HepG2 (cell line): ENCODE measurements around the gene SEMA5B. TPM values are rescaled to one million over a fixed set of nuclear protein-coding genes. Genes with fewer than 3 reads are reported as not detected.

Source experiments
- ATF7 ChIP-seq, 2 experiments: fragments of 450-650 bp in 1 of 2; sonication (generic) in 1 of 2; formaldehyde crosslinking in 1 of 2; IDR thresholded peaks; 2 replicates each; pipeline versions ENCODE4 v1.4.0 to v1.6.1; 2016 to 2020; ENCODE audit warnings: antibody characterized with exemption in 1 of 2, mild to moderate bottlenecking in 1 of 2, missing genetic modification reagents in 1 of 2
- SKI ChIP-seq: fragments of 450-650 bp; IDR thresholded peaks from one replicate; pipeline ENCODE4 v1.6.1; 2018; ENCODE audit warnings: mild to moderate bottlenecking; ENCODE audit not compliant: partially characterized antibody
- XRCC5 ChIP-seq: fragments of 200-400 bp; formaldehyde crosslinking; optimal IDR thresholded peaks from 2 replicates; pipeline ENCODE3; 2017; ENCODE audit warnings: mild to moderate bottlenecking, low read length
- ZNF776 ChIP-seq: sonication (generic); formaldehyde crosslinking; IDR thresholded peaks from 2 replicates; pipeline ENCODE4 v1.4.0; 2020; ENCODE audit warnings: mild to moderate bottlenecking, missing genetic modification reagents
- polyA plus RNA-seq, 8 experiments: library from polyadenylated mRNA; depleted of rRNA in 3 of 8; stranded (reverse) in 7 of 8; unstranded in 1 of 8; fragments of >200 nt; fragmentation: Illumina TruSeq in 4 of 8; extraction: Trizol in 4 of 8; gene quantifications; 2 replicates each; pipeline versions ENCODE4 v1.2.1 to v1.2.3, GENCODE V29; 2011 to 2016; ENCODE audit warnings: low read depth in 4 of 8, missing spikeins in 1 of 8, mixed read lengths in 1 of 8; ENCODE audit not compliant: insufficient read depth in 1 of 8
- total RNA-seq, 5 experiments: library from RNA; depleted of rRNA; stranded (reverse); fragments of >200 nt; fragmentation: Illumina TruSeq; extraction: Trizol; gene quantifications; 2 replicates each; pipeline ENCODE4 v1.2.3, GENCODE V29; 2016; ENCODE audit warnings: low read depth in 1 of 5
- TF ChIP-seq, protein P1 (sequence below), 2 experiments: fragments of 450-650 bp in 1 of 2; sonication (generic) in 1 of 2; formaldehyde crosslinking in 1 of 2; IDR thresholded peaks; 2 replicates each; pipeline versions ENCODE4 v1.6.1 to v1.8.0; 2016 to 2022; ENCODE audit warnings: antibody characterized with exemption in 1 of 2, mild to moderate bottlenecking in 1 of 2, missing genetic modification reagents in 1 of 2
- TF ChIP-seq, protein P2 (sequence below): sonication (generic); formaldehyde crosslinking; IDR thresholded peaks from 2 replicates; pipeline ENCODE4 v1.4.0; 2020; ENCODE audit warnings: missing genetic modification reagents
- TF ChIP-seq, protein P3 (sequence below): sonication (generic); formaldehyde crosslinking; IDR thresholded peaks from 2 replicates; pipeline ENCODE4 v1.4.0; 2020; ENCODE audit warnings: mild to moderate bottlenecking, missing genetic modification reagents
- TF ChIP-seq, protein P4 (sequence below): sonication (generic); formaldehyde crosslinking; IDR thresholded peaks from 2 replicates; pipeline ENCODE4 v1.5.0; 2020; ENCODE audit warnings: missing genetic modification reagents, mild to moderate bottlenecking, borderline replicate concordance
- TF ChIP-seq, protein P5 (sequence below): sonication (generic); formaldehyde crosslinking; IDR thresholded peaks from 2 replicates; pipeline ENCODE4 v1.4.0; 2020; ENCODE audit warnings: missing genetic modification reagents

Gene SEMA5B
- total and polyA plus RNA-seq, 2 of the 13 experiments (the other 11 are each of a cell fraction or from before 2014, with no cell fraction given): not detected

DNA sequence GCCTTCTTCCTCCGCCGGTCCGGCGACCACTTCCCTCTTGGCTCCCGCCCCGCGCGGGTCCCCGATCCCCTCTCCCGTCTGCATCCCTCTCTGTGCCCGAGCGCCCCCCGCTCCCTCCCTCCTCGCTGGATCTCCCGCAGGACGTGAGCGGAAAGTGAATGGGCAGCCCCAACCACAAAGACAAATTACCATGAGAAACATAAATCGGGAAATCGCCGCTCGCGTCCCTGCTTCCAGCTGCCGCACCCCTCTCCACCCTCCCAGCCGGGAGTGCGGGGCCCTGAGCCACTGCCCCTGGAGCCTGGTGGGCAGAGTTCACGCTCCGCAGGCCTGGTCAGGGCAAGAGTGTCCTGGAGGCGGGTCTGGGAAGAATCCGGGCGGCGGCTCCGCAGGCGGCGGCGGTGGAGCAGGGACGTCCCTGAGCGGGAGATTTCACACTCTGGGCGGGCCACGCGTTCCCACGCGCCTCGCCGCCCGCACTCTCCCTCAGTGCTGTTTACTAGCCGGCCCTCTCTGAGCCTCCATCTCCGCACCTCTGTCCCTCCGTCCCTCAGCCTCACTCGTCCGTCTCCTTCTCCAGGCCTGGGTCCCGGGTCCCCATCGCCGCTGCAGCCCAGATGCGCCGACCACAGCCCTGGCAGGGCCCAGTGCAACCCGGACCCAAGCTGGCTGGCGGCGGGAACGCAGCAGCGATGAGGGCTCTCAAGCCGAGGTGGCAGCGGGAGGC, 835 bp downstream of the SEMA5B start (continued):
- TF ChIP-seq, protein P1, sequence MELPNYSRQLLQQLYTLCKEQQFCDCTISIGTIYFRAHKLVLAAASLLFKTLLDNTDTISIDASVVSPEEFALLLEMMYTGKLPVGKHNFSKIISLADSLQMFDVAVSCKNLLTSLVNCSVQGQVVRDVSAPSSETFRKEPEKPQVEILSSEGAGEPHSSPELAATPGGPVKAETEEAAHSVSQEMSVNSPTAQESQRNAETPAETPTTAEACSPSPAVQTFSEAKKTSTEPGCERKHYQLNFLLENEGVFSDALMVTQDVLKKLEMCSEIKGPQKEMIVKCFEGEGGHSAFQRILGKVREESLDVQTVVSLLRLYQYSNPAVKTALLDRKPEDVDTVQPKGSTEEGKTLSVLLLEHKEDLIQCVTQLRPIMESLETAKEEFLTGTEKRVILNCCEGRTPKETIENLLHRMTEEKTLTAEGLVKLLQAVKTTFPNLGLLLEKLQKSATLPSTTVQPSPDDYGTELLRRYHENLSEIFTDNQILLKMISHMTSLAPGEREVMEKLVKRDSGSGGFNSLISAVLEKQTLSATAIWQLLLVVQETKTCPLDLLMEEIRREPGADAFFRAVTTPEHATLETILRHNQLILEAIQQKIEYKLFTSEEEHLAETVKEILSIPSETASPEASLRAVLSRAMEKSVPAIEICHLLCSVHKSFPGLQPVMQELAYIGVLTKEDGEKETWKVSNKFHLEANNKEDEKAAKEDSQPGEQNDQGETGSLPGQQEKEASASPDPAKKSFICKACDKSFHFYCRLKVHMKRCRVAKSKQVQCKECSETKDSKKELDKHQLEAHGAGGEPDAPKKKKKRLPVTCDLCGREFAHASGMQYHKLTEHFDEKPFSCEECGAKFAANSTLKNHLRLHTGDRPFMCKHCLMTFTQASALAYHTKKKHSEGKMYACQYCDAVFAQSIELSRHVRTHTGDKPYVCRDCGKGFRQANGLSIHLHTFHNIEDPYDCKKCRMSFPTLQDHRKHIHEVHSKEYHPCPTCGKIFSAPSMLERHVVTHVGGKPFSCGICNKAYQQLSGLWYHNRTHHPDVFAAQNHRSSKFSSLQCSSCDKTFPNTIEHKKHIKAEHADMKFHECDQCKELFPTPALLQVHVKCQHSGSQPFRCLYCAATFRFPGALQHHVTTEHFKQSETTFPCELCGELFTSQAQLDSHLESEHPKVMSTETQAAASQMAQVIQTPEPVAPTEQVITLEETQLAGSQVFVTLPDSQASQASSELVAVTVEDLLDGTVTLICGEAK (IDR thresholded peaks at IDR 0.05): no peak
- TF ChIP-seq, protein P1 (CRISPR knock-in tag; IDR thresholded peaks at IDR 0.05): 0 out of 2 replicates have a peak, but pooled peaks have one; percentile 35
- TF ChIP-seq, protein P2, sequence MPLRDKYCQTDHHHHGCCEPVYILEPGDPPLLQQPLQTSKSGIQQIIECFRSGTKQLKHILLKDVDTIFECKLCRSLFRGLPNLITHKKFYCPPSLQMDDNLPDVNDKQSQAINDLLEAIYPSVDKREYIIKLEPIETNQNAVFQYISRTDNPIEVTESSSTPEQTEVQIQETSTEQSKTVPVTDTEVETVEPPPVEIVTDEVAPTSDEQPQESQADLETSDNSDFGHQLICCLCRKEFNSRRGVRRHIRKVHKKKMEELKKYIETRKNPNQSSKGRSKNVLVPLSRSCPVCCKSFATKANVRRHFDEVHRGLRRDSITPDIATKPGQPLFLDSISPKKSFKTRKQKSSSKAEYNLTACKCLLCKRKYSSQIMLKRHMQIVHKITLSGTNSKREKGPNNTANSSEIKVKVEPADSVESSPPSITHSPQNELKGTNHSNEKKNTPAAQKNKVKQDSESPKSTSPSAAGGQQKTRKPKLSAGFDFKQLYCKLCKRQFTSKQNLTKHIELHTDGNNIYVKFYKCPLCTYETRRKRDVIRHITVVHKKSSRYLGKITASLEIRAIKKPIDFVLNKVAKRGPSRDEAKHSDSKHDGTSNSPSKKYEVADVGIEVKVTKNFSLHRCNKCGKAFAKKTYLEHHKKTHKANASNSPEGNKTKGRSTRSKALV (CRISPR knock-in tag): peak; percentile 18; the same call in 1 of the 2 replicates
- TF ChIP-seq ZNF776 (CRISPR knock-in tag) (peak; percentile 66; the same call in 1 of the 2 replicates), SKI (no peak), ATF7 (IDR thresholded peaks at IDR 0.05) (no peak), ATF7 (CRISPR knock-in tag; IDR thresholded peaks at IDR 0.05) (no peak), XRCC5 (peak; percentile 8)
- TF ChIP-seq, protein P3, sequence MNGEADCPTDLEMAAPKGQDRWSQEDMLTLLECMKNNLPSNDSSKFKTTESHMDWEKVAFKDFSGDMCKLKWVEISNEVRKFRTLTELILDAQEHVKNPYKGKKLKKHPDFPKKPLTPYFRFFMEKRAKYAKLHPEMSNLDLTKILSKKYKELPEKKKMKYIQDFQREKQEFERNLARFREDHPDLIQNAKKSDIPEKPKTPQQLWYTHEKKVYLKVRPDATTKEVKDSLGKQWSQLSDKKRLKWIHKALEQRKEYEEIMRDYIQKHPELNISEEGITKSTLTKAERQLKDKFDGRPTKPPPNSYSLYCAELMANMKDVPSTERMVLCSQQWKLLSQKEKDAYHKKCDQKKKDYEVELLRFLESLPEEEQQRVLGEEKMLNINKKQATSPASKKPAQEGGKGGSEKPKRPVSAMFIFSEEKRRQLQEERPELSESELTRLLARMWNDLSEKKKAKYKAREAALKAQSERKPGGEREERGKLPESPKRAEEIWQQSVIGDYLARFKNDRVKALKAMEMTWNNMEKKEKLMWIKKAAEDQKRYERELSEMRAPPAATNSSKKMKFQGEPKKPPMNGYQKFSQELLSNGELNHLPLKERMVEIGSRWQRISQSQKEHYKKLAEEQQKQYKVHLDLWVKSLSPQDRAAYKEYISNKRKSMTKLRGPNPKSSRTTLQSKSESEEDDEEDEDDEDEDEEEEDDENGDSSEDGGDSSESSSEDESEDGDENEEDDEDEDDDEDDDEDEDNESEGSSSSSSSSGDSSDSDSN (CRISPR knock-in tag): peak; percentile 64
- TF ChIP-seq, protein P4, sequence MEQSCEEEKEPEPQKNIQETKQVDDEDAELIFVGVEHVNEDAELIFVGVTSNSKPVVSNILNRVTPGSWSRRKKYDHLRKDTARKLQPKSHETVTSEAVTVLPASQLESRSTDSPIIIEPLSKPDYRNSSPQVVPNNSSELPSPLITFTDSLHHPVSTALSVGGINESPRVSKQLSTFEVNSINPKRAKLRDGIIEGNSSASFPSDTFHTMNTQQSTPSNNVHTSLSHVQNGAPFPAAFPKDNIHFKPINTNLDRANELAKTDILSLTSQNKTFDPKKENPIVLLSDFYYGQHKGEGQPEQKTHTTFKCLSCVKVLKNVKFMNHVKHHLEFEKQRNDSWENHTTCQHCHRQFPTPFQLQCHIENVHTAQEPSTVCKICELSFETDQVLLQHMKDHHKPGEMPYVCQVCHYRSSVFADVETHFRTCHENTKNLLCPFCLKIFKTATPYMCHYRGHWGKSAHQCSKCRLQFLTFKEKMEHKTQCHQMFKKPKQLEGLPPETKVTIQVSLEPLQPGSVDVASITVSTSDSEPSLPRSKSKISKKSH: 0 out of 2 replicates have a peak, but pooled peaks have one; percentile 51
- TF ChIP-seq, protein P5, sequence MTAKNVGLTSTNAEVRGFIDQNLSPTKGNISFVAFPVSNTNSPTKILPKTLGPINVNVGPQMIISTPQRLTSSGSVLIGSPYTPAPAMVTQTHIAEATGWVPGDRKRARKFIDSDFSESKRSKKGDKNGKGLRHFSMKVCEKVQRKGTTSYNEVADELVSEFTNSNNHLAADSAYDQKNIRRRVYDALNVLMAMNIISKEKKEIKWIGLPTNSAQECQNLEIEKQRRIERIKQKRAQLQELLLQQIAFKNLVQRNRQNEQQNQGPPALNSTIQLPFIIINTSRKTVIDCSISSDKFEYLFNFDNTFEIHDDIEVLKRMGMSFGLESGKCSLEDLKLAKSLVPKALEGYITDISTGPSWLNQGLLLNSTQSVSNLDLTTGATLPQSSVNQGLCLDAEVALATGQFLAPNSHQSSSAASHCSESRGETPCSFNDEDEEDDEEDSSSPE (CRISPR knock-in tag): peak; percentile 57; the same call in 1 of the 2 replicates
